GM19438 (cell line): ENCODE results near the gene AFAP1L1.

Source experiments
- ATAC-seq: cut with Tn5 transposase; IDR thresholded peaks from one replicate; pipeline ENCODE4 v1.9.1; 2021; ENCODE audit warnings: low read depth; ENCODE audit not compliant: unreplicated experiment

Gene AFAP1L1

DNA sequence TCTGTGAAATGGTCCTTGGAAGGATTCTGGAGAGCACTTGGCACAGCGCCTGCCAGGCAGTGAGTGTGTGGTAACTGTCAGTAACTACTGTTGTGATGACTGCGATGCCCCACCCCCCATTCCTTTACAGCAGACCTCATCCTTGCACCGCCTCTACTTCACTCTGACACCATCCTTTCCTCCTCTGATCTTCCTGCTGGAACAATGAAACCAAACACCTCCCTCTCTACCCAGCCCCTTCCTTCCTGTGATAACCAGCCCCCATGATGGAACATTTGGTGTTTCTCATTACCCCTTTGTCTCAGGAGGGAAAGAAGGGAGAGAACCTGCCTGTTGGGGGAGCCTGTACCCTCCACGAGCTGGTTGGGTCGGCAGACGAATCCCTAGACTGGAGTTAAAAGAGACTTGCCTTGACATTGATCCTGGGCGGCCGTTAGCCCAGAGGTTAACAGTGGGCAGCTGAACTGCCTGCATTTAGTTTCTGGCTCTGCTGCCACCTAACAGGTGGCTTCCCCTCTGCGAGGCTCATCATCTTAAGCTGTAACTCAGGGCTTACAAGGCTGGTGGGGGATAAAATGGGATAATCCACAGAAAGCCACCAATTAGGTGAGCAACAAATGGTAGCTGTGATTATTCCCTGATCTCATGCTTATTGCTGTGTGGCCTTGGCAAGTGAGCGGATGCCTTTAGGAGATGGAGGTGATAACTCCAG lies 39.4 kb downstream of the AFAP1L1 start:
- no peak for ATAC-seq

DNA sequence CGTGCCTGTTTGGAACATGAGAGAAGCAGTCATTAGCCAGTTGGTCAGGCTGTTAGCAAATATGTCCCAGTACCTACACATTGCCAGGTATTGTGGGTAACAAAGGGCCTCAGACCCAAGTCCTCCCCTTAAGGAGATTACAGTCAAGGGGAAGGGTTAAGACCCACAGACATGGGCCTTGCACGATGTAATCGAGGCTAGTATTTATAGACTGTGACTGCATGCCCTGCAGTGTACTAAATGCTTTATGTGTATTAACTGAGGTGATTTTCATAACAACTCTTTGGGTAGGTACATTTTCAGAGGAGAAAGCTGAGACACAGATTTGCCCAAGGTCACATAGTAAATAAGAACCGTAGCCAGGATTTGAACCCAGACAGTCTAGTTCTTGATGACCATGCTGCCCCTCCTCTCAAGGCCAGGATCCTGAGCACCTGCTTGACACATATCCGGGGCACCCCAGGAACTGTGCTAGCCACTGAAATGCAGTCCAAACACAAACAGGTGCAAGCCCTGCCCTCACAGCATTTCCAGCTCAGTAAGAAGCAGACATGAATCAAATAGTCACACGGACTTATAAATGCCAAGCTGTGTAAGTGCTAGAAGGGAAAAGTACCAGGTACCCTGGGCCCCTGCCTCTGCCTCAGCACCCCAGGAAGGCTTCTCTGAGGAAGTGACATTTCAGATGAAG lies 41.6 kb downstream of the AFAP1L1 start:
- no peak for ATAC-seq

DNA sequence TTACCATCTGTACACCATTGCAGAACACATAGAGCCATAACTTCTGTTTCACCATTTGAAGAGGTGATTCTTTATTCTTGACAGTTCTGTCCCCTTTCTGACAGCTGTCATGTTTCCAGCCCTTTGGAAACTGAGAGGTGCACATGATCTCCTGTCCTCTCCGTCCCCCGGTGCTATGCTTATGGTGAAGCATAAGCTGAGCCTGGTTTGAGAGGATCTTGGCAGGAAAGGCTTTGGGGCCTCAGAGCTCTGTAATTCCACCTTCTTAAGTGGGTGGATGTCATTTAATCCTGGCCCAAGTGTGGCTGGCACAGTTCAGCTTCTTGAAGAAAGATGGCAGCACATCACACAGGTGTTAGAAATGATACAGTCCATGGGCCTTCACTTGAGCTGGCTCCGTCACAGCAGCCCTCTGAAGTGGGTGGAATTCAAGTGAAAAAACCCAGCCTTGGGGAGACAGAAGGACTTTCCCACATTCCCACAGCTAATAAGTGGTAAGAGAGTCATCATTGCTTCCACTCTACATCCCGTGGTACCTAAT lies 43.0 kb downstream of the AFAP1L1 start:
- ATAC-seq = no peak

DNA sequence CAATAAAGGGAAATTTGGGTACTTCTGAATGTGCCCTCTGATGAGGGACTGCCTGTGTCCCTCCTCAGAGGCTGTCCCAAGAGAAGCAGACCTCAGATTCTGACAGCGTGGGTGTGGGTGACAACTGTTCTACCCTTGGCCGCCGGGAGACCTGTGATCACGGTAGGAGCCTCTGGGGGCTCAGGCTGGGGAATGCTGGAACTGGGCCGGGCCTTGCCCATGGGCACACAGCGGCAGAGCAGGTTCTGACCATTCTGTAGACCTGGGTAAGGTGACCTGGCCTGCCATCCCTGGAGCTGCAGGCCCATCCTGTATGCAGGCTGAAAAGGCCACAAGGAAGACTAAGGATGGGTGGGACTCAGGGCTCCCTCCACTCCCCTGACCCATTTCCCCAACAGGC lies 44.1 kb downstream of the AFAP1L1 start:
- no peak for ATAC-seq

DNA sequence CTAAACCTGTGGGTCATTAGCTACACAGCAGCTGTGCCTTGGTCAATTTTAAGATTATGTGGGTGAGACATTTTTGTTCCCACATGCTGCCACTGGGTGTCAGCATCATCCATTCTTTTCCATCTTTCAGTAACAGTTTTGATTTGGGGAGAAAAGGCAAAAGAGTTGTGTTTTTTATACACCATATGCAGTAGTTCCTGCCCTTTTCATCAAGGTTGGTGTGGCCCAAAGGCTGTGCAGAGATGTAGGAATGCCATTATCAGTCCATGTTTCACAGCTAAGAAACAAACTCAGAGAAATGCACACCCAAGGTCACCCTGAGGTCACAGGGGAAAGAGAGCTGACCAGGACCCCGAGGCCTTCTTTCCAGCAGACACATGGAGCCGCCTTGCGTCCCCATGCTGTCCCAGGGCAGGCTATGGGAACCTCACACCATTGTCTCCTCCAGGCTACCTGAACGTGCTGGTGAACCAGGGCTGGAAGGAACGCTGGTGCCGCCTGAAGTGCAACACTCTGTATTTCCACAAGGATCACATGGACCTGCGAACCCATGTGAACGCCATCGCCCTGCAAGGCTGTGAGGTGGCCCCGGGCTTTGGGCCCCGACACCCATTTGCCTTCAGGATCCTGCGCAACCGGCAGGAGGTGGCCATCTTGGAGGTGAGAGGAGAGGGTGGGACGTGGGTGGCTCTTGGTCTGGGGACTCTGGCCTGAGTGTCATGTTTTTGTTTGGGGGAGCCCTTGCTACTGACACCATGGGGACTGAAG lies 45.8 kb downstream of the AFAP1L1 start:
- no peak for ATAC-seq

DNA sequence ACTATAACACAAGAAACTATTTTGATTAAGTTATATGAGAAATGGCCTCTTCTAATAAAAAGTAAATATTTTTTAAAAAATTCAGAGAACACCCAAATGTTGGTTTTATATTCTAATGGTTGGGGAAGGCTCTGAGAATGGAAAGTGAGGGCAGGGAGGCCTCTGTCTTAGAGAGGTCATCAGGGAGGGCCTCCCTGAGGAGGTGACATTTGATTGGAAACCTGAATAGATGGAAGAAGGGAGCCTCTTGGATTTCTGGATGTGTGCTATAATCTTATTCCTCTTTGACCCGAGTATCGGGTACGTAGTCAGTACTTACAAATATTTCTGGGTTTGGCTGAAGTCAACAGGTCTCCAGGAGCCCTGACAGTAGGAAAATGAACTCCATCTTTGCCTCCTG lies 47.5 kb downstream of the AFAP1L1 start:
- no peak for ATAC-seq

DNA sequence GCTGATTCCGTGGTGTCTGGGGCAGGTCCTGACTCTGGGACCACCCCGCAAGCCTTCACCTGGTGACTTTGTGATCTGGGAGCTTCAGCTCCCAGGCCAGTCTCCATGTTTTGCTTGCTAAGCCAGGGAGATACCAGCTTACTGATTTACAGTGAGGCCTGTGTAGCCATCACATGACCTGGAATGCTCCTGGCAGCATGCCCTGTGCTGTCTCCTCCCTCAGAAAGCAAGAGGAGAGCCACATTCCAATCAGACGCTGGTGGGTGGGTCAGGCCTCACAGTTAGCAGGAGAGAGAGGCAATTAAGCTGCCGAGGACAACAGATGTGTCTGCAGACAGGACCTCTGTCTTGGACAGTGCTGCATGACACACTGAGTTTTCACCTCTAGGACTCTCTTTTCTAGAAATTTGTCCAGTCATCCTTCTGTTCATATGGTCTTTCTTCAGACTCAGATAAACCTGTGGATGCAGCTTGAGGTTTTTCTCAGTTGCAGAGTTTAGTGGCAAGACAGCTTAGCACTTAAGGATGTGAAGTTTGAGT lies 49.2 kb downstream of the AFAP1L1 start:
- no peak for ATAC-seq

DNA sequence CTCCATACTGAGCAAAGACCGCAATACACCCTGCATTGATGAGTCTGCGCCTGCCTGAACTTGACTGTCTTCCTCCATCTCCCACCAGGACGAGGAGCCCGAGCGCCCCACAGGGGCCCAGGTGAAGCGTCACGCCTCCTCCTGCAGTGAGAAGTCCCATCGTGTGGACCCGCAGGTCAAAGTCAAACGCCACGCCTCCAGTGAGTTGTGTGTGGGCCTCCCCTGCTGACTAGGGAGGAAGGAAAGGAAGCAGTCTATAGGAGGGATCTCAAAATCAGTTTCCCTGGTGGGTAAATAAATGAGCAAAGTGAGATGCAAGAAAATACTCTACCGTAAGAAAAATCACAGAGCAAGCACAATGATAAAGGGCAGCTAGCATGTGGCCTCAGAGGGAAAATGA lies 50.9 kb downstream of the AFAP1L1 start:
- ATAC-seq = no peak

DNA sequence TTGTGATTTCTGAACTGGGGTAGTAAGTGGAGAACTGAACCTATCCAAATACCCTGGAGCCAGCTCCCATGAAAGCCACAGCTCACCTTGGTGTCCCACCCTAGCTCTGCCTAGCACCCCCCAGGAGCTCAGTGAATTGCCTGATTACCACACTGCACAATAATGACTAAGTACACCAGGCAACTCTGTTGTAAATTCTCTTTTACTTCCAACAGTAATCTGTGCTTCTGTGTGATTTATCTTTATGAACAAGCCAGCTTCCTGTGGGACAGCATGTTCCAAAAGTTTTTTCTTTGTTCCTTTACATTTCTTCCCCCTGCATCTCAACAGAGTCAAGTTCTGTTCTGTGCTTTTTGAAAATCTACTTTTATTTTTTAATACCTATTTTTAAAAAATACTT lies 51.6 kb downstream of the AFAP1L1 start:
- ATAC-seq = no peak

DNA sequence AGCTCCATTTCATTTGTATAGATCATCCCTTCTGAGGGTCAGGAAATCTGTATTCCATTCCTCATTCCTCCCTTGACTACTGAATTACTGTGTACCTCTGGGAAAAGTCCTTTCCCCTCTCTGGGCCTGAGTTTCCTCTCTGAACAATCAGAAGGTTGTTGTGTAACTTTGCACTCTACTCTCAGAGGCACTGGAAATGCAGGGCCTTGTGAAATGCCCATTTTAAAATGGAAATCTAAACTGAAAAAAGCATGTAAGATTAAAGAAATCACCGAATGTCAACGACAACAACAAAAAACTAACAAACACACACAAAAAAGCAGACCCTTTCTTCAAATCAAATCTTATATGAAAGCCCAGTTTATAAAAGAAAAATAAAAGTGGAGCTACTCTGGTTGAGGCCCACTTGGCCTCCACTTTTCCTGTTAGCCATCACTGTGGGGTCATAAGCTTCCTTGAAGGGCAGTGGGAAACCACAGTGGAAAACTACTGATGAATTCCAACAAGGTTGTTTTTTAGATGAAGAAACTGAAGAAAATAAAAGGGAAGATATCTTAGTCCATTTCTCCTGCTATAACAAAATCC lies 52.1 kb downstream of the AFAP1L1 start:
- no peak for ATAC-seq

DNA sequence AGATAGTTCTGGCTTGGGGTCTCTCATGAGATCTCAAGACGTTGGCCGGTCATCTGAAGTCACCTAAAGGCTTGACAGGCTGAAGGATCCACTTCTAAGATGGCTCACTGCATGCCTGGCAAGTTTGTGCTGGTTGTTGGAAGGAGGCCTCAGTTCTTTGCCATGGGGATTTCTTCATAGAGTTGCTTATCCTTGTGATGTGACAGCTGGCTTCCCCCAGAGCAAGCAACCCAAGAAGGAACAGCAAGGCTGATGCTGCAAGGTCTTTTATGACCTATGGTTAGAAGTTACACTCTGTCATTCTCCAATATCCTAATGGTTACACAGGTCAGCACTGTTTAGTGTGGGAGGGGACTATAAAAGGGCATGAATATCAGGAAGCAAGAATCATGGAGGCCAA lies 53.0 kb downstream of the AFAP1L1 start:
- no peak for ATAC-seq

DNA sequence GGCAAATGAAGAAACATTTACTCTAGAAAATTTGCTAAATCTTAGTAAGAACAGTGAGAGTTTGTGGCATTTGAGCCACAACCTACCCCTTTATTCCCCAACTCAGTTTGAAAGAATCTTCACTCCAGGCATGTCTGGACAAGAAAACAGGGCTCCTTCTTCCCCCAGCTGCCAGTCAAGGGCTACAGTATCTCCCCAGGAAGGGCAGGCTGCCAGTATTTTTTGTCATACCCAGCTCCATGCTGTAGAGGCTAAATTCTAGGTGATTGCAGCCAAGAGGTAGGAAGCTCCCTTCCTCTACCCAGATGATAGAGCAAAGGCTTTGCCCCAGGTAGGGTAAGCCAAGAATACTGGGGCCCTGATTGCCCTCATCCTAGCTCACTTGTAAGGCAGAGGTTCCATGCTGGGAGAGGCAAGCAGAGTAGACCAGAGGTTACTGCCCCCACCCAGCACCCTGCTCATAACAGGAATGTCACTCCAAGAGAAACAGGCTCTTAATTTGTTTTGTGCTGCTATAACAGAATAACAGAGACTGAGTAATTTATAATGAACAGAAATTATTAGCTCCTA lies 53.6 kb downstream of the AFAP1L1 start:
- no peak for ATAC-seq

DNA sequence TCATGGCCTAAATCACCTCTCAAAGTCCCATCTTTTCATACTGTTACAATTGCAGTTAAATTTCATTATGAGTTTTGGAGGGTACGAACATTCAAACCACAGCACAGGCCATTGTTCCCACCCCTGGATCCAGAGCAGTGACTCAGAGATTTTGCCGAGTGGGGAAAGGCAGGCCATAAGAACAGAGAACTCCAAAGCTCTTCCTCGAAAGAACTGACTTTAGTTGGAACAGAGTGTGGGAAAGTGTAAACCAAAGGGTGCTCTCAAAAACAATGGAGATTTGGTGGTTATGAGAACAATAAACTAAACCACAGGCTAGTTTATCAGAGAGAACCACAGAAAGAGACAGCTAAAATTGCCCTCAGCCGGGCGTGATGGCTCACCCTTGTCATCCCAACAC lies 54.2 kb downstream of the AFAP1L1 start:
- ATAC-seq = no peak

DNA sequence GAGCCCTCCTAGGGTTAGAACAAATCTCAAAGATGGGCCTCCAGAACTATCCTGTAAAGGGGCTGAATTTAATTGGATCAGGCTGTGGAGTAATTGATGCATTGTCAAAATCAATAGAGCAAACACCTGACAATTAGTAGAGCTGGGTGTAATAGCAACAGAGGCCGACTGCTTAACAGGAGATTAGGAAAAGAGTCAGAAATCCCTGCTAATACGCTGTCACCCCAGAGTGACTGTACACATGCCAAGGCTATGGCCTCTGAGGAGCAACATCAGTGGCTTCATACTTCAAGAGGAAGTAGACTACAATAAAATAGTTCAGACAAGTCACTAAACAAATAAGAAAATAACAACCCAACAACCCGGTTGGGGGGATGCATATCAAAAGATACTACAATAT lies 55.0 kb downstream of the AFAP1L1 start:
- no peak for ATAC-seq

DNA sequence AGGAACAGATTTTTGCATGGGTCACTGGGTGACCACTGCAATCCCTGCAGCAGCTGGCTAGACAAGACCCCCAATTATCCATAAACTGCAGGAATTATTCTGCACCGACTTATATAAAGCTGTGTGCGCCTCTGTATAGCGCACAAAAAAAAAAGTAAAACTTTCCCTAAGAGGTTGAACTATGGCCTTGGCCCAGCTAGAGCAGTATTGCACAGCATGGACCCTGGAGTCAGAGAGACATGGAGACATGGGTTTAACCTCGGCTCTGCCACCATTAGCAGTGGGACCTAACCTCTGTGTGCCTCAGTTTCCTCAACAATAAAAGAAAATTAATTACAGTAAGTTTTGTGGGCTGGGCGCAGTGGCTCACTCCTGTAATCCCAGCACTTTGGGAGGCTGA lies 56.5 kb downstream of the AFAP1L1 start:
- ATAC-seq = no peak

DNA sequence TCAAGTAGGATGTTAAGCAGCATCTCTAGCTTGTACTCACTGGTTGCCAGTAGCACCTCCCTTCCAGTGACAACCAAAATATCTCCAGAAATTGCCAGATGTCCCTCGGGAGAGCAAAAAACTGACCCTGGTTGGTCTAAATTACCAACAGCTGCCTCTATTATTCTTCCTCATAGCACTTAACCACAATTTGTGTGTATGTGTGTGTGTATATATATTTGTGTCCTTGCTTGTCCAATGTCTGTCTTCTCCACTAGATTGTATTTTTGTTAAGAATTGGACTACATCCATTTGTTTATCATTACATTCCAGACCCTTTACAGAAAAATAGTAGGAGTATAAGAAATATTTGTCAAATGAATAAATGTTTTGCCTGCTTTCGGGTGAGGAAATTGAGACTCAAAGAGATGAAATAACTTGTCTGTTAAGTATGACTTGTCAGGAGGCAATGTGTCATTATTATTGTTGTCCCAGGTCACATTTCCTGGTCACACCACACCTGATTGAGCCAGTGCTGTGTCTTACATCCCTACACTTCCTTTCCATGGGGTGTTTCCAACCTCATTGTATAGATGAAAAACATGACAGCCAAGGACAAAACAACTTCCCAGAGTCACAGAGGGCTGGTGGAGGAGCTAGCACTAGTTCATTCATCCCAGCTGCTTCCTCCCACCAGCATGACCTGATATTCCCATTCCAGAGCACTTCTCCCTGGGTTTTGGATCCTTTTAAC lies 62.2 kb downstream of the AFAP1L1 start:
- ATAC-seq = no peak

DNA sequence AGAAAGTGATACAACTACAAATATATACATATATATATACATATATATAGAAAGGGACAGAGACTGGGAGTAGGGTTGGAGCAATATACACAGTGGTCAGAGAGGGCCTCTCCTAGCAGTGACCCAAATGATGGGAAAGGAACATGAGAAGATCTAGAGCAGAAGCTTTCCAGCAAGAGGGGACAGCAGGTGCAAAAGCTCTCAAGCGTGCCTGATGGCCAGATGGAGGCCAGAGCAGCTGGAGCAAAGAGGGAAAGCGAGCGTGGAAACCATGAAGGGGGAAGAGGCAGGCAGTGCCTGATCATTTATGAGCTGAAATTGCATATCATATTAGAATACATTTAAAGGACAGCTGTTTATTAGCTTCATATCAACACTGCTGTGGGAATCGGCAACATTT lies 66.1 kb downstream of the AFAP1L1 start:
- ATAC-seq = no peak

DNA sequence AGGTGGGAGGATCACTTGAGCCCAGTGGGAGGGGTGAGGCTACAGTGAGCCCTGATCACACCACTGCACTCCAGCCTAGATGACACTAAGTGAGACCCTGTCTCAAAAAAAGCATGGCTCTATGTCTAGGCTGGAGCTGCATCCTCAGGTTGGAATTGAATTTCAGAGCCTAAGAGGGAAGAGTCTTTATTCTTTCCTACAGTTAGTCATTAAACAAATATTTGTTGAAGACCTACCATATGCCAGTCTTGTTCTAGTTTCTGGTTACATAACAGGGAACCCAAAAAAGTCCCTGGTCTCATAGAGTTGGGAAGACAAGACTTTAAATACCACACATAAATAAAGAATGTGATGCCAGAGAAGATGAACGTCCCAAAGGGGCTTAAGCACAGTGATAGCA lies 66.7 kb downstream of the AFAP1L1 start:
- ATAC-seq = no peak

DNA sequence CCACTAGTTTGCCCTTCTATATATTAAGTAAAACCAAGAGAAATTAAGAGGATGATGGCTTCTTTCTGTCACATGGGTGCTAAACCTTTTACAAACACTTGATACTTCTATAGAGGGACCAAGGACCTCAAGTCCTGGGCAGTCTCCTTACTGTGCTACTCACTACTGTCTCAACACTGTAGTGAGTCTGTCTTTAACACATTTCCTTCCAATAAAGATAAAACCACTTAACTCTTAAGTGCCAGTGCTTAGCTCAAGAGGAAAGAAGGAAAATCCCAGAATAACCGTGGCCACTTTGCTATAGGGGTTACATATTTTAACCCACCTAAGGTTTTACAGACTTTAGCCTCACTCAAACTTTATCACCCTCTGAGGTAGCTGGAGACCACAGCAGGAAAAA lies 69.3 kb downstream of the AFAP1L1 start:
- ATAC-seq = no peak

DNA sequence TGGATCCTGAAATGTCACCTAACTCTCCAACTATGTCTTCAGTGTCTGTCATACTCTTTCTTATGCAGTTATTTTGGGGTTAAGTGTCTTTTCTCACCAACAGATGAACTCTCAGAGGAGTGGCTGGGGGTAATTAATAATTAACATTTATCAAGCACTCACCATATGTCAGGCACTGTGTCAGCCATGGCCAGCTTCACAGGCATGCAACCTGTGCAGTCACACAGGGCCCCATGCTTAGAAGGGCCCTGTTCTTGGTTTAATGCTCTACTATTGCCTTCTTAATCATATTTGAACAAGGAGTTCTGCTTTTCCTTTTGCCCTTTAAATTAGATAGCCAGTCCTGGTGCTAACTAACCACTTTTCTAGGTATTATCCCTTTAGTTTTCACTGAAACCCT lies 70.2 kb downstream of the AFAP1L1 start:
- no peak for ATAC-seq
